Thymus (tissue), 11 donors: Measurements from ENCODE around the gene KIFC1. TPM values are rescaled to one million over a fixed set of nuclear protein-coding genes. Genes with fewer than 3 reads are reported as not detected.

Experiments
- DNase-seq, 9 donors: peaks; one replicate each; pipeline ENCODE4 v3.0.0-alpha.2; 2013; ENCODE audit warnings: low spot score in 9 of 9, low read depth in 6 of 9, missing footprints in 1 of 9
- H3K27ac ChIP-seq, 2 donors: one replicate each; pipeline ENCODE4 v1.5.1; 2013; ENCODE audit warnings: control low read depth in 1 of 2, low read depth in 1 of 2, low read length in 1 of 2, mild to moderate bottlenecking in 1 of 2, moderate library complexity in 1 of 2
- H3K27me3 ChIP-seq, 2 donors: one replicate each; pipeline ENCODE4 v1.5.1; 2013; ENCODE audit warnings: low read length in 1 of 2; ENCODE audit not compliant: control insufficient read depth in 2 of 2, insufficient read depth in 1 of 2
- H3K36me3 ChIP-seq, 2 donors: one replicate each; pipeline ENCODE4 v1.5.1; 2013; ENCODE audit warnings: low read length in 1 of 2, mild to moderate bottlenecking in 1 of 2, moderate library complexity in 1 of 2; ENCODE audit not compliant: control insufficient read depth in 2 of 2, insufficient read depth in 2 of 2
- H3K4me1 ChIP-seq, 2 donors: one replicate each; pipeline ENCODE4 v1.5.1; 2013; ENCODE audit warnings: low read length in 2 of 2; ENCODE audit not compliant: control insufficient read depth in 2 of 2, insufficient read depth in 2 of 2
- H3K4me3 ChIP-seq, 2 donors: one replicate each; pipeline ENCODE4 v1.5.1; 2013; ENCODE audit warnings: low read length in 2 of 2, control low read depth in 1 of 2, mild to moderate bottlenecking in 1 of 2
- H3K9me3 ChIP-seq, 2 donors: one replicate each; pipeline ENCODE4 v1.5.1; 2013; ENCODE audit warnings: low read length in 1 of 2, mild to moderate bottlenecking in 1 of 2; ENCODE audit not compliant: control insufficient read depth in 2 of 2, insufficient read depth in 1 of 2
- WGBS: extraction: QIAGEN DNeasy Blood & Tissue Kit; methylation state at CpG from one replicate; pipeline ENCODE4 v1.1.7; 2013; 5-methylcytosine and 5-hydroxymethylcytosine counted together
- polyA plus RNA-seq: library from polyadenylated mRNA; stranded (reverse); fragments of 200-250 nt; gene quantifications from one replicate; pipeline ENCODE4 v1.2.3, GENCODE V29; 2013
- total RNA-seq: library from RNA; stranded (reverse); fragments of 120-200 nt; gene quantifications from one replicate; pipeline ENCODE4 v1.2.4, GENCODE V29; 2013
- donor health status: healthy.

The KIFC1 gene
- total and polyA plus RNA-seq, 2 donors = 5.5 to 34.3 TPM

DNA sequence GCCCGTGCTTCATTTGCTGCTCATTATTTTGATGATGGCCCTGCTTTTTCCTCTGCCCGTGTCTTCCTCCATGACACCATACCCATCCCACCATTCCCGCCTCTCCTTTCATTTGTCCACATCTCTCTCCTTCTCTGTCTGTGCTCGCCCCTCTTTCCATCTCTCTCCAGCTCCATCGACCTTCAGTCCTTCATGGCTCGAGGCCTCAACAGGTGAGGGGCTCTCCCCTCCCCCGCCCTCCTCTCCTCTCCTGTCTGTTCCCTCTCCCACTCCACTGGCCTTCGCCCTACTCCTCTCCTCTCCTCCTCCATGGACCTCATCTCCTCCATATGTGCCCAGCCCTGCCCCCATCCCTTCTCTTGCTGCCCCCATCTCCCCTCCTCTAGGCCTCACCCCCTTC, 50.7 kb downstream of the KIFC1 start:
- no peak overlapping the region for H3K27ac ChIP-seq
- DNase-seq = no peak
- peaks cover 85 to 93% of the 10 kb centered on the region in 2 donors for H3K36me3 ChIP-seq
- no peak overlapping the region for H3K4me3 ChIP-seq
- H3K4me1 ChIP-seq = no peaks in the 10 kb centered on the region
- 97% methylated on average over 8 of the region's 8 CpGs for WGBS
- no peaks in the 10 kb centered on the region for H3K27me3 ChIP-seq
- H3K9me3 ChIP-seq = no peaks in the 10 kb centered on the region

DNA sequence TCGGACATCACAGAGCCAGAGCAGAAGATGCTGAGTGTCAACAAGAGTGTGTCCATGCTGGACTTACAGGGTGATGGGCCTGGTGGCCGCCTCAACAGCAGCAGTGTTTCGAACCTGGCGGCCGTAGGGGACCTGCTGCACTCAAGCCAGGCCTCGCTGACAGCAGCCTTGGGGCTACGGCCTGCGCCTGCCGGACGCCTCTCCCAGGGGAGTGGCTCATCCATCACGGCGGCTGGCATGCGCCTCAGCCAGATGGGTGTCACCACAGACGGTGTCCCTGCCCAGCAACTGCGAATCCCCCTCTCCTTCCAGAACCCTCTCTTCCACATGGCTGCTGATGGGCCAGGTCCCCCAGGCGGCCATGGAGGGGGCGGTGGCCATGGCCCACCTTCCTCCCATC, 51.4 kb downstream of the KIFC1 start:
- H3K9me3 ChIP-seq = no peaks in the 10 kb centered on the region
- H3K4me1 ChIP-seq = no peaks in the 10 kb centered on the region
- no peaks in the 10 kb centered on the region for H3K27me3 ChIP-seq
- H3K4me3 ChIP-seq = no peak overlapping the region
- WGBS = 98% methylated on average over 17 of the region's 17 CpGs
- H3K36me3 ChIP-seq = peaks cover 85 to 94% of the 10 kb centered on the region in 2 donors
- no peak overlapping the region for H3K27ac ChIP-seq
- no peak for DNase-seq

DNA sequence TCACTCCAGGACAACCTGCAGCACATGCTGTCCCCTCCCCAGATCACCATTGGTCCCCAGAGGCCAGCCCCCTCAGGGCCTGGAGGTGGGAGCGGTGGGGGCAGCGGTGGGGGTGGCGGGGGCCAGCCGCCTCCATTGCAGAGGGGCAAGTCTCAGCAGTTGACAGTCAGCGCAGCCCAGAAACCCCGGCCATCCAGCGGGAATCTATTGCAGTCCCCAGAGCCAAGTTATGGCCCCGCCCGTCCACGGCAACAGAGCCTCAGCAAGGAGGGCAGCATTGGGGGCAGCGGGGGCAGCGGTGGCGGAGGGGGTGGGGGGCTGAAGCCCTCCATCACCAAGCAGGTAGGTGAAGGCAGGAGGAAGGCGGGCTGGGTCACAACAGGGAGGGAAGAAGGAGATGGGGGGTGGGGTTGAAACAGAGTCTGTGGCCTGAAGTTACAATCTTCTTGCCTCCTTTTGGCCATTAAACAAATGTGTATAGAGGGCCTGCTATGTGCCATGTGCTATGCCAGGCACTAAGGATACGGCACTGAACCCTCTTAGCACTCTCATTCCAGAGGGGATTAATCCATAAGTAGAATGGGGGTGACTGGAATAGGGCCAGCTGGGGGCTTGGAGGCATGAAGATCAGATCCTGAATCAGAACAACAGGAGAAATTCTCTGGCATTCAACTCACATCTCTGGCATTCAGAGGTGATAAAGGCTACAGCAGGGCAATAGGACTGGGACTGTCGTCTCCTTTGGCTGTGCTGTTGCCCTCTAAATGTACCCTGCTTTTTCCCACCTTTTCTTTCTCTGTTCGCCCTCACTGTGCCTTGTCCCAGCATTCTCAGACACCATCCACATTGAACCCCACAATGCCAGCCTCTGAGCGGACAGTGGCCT, 52.2 kb downstream of the KIFC1 start:
- Histone ChIP-seq H3K4me3 (no peak overlapping the region), H3K36me3 (peaks cover 85 to 94% of the 10 kb centered on the region in 2 donors), H3K27me3 (no peaks in the 10 kb centered on the region), H3K27ac (no peak overlapping the region), H3K9me3 (no peaks in the 10 kb centered on the region), H3K4me1 (no peaks in the 10 kb centered on the region)
- WGBS = 97% methylated on average over 18 of the region's 18 CpGs
- no peak for DNase-seq

DNA sequence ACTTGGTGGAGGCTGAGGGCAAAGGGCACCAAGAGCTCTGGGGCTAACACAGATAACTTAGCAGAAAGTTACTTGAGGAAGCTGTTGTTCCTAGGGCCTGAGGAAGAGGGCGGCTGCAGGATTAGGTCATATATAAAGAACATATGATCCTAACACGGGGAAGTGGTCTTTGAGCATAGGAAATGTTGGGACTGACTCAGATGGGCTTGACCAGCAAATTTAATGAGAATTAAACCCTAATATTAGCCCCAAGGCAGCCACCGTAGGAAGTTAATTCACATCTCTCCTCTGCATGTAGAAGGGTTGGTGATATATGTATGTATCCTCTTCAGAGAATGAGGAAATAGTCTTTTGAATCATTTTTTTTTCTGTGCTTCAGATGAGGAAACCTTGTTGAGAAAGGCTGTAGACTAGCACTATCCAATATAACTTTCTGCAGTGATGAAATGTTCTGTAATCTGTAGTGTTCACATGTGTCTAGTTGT, 53.5 kb downstream of the KIFC1 start:
- Histone ChIP-seq H3K4me1 (no peaks in the 10 kb centered on the region), H3K27ac (no peak overlapping the region), H3K27me3 (no peaks in the 10 kb centered on the region), H3K9me3 (no peaks in the 10 kb centered on the region), H3K4me3 (no peak overlapping the region), H3K36me3 (peaks cover 87 to 92% of the 10 kb centered on the region in 2 donors)
- WGBS = 96% methylated on average over 3 of the region's 3 CpGs
- no peak for DNase-seq

DNA sequence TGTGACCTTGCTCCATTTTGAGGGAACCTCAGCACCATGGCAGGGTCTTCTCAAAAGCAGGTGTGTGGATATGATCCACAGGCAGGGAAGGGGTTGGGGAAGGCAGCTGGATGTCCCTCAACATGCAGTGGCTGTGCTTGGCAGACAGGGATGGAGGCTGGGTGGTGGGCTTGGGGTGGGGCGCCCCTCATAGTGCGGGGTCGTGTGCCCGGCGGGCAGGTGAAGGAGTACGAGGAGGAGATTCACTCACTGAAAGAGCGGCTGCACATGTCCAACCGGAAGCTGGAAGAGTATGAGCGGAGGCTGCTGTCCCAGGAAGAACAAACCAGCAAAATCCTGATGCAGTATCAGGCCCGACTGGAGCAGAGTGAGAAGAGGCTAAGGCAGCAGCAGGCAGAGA, 54.7 kb downstream of the KIFC1 start:
- peaks cover 78 to 83% of the 10 kb centered on the region in 2 donors for H3K36me3 ChIP-seq
- H3K27ac ChIP-seq = no peak overlapping the region
- DNase-seq = no peak
- no peak overlapping the region for H3K4me3 ChIP-seq
- no peaks in the 10 kb centered on the region for H3K4me1 ChIP-seq
- H3K9me3 ChIP-seq = no peaks in the 10 kb centered on the region
- WGBS = 97% methylated on average over 10 of the region's 10 CpGs
- no peaks in the 10 kb centered on the region for H3K27me3 ChIP-seq

DNA sequence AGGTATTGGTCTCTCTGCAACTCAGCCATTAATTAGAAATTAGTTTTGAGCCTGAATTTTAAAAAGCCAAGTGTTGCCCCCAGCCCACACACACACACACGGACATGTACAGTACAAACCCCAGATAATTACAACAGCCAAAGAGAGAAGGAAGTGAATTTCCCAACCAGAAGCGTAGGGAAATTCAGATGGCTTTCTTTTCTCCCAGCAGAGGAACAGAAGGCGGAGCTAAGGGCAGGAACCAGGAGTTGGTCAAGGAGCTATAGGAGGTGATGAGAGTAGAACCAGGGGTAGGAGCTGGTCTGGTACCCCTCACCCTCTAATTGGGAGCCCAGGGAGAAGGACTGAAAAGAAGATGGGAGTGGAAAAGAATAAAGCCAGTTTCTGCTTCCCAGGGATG, 58.8 kb downstream of the KIFC1 start:
- 95% methylated on average over 3 of the region's 3 CpGs for WGBS
- Histone ChIP-seq H3K36me3 (peaks cover 43 to 44% of the 10 kb centered on the region in 2 donors), H3K9me3 (no peaks in the 10 kb centered on the region), H3K4me1 (peaks cover 12 to 21% of the 10 kb centered on the region in 2 donors), H3K4me3 (no peak overlapping the region), H3K27me3 (no peaks in the 10 kb centered on the region), H3K27ac (no peak overlapping the region)
- no peak for DNase-seq

DNA sequence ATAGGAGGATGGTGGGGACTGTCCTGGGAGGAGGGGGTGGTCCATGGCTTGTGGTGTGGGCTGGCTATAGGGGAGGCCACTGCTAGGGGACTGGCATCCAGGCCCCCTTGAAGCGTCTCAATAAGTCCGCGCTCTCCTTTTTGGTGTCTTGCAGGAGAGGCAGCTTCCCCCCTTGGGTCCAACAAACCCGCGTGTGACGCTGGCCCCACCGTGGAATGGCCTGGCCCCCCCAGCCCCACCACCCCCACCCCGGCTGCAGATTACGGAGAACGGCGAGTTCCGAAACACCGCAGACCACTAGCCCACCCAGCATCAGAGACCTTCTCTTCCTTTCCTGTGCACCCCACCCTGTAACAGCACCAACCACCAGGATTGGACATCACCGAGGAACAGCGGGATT, 60.0 kb downstream of the KIFC1 start:
- H3K27me3 ChIP-seq = no peaks in the 10 kb centered on the region
- 99% methylated on average over 15 of the region's 15 CpGs for WGBS
- peaks cover 38 to 39% of the 10 kb centered on the region in 2 donors for H3K36me3 ChIP-seq
- H3K9me3 ChIP-seq = no peaks in the 10 kb centered on the region
- peaks cover 12 to 23% of the 10 kb centered on the region in 2 donors for H3K4me1 ChIP-seq
- no peak for DNase-seq
- H3K27ac ChIP-seq = no peak overlapping the region
- no peak overlapping the region for H3K4me3 ChIP-seq

DNA sequence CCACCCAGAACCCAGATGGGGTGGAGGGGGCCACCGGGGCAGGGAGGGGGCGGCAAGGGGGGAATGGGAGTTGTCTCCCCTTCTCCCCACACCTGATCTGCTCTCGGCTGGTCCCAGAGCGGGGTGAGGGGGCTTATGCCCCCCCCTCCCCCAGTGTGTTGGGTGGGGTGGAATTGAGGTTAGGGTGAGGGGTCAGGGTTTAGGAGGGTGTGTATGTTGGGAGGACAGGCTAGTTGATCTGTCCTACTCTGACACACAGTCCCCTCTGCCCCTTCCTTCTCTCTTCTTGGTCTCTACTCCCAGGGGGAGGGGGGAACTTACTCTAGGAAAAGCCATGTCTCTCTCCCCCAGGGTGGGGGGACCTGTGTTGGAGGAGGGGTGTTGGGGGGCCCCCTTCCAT, 60.9 kb downstream of the KIFC1 start:
- 94% methylated on average over 4 of the region's 4 CpGs for WGBS

DNA sequence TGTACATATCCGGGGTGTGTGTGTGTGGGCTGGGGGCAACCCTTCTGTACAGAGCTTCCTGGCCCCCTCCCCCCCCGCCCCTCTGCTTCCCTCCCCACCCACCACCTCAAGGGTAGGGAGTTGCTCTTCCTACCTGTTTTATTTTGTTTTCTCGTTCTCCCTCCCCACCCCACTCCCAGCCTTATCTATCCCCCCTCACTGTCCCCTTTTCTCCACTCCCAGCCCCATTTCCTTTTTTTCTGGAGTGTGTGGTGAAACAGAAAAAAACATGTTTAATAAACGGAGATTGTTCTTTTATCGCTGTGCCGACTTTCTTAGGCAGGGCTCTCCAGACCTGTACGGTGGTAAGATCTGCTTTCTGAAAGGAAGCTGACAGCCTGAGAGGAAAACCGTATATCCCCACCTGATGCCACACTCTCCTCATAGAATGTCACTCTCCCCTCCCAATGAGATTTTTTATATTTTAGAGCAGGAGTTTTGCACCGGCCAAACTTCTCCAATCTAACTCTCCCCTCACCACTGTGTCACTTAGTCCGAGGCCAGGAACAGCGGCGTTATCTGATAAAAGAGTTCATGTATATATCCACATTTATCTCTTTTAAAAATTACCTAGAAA, 61.9 kb downstream of the KIFC1 start:
- WGBS = under 1% methylated on average over 12 of the region's 12 CpGs
- peaks cover 20 to 24% of the 10 kb centered on the region in 2 donors for H3K36me3 ChIP-seq
- no peaks in the 10 kb centered on the region for H3K9me3 ChIP-seq
- H3K27me3 ChIP-seq = no peaks in the 10 kb centered on the region
- peak overlapping the region; percentile 71 to 87 for H3K27ac ChIP-seq
- H3K4me3 ChIP-seq = peak overlapping the region; percentile 92
- peak in 2 of 9 donors; percentile 8 to 45 for DNase-seq
- peaks cover 12 to 23% of the 10 kb centered on the region in 2 donors for H3K4me1 ChIP-seq

More for the DNA sequence above, 60.9 kb downstream of the KIFC1 start:
- H3K4me3 ChIP-seq = no peak overlapping the region
- H3K4me1 ChIP-seq = peaks cover 12 to 23% of the 10 kb centered on the region in 2 donors
- peak overlapping the region in 1 of 2 donors; percentile 8 for H3K27ac ChIP-seq
- peaks cover 30 to 34% of the 10 kb centered on the region in 2 donors for H3K36me3 ChIP-seq
- H3K27me3 ChIP-seq = no peaks in the 10 kb centered on the region
- no peak for DNase-seq
- H3K9me3 ChIP-seq = no peaks in the 10 kb centered on the region
